GM12892 (cell line): ENCODE data around the gene PRPF8.

Source experiments
- DNase-seq: peaks from one replicate; pipeline ENCODE4 v3.0.0; 2011; ENCODE audit not compliant: insufficient read length
- FAIRE-seq: peaks from 2 replicates; lab custom pipeline; 2011; peaks lifted over from hg19 to GRCh38; lab: Jason Lieb, UNC
- POLR2A ChIP-seq: IDR thresholded peaks from 2 replicates; pipeline ENCODE4 v1.6.1; 2011; ENCODE audit warnings: low read depth, low read length, control low read depth
- POLR2AphosphoS5 ChIP-seq: IDR thresholded peaks from 2 replicates; pipeline ENCODE4 v1.6.1; 2011; ENCODE audit warnings: low read depth, low read length, control low read depth
- TAF1 ChIP-seq: IDR thresholded peaks from 2 replicates; pipeline ENCODE4 v1.6.1; 2011; ENCODE audit warnings: low read depth, mild to moderate bottlenecking, control low read depth, low read length, borderline replicate concordance

PRPF8 gene

DNA sequence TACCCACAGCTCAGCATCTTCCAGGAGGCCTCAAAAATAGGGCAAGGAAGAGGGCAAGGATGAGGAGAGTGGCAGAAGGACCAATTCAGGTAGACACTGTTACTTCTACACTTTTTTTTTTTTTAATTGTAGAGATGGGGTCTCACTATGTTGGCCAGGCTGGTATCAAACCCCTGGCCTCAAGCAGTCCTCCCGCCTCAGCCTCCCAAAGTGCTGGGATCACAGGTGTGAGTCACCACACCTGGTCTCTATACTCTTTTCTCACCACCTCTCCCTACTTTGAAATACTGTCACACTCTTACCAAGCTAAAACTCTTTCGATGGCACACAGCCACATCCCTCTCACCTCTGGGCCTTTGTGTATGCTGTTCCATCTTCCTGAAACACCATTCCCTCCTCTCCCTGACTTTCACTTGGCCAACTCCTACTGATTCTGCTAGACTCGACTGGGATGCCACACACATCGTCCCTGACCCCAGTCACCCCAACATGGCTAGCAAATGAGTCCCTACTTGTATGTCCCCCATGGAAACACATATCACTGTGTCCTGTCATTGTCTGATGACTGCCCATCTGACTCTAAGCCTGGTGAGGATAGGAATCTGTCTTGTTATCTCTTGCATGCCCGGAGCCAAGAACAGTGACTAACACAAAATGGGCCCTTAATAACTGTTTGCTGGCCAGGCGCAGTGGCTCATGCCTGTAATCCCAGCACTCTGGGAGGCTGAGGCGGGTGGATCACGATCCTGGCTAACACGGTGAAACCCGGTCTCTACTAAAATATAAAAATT lies 48.8 kb downstream of the PRPF8 start:
- FAIRE-seq (no peak), DNase-seq (no peak)
- TF ChIP-seq POLR2AphosphoS5 (no peak), TAF1 (no peak), POLR2A (no peak)

DNA sequence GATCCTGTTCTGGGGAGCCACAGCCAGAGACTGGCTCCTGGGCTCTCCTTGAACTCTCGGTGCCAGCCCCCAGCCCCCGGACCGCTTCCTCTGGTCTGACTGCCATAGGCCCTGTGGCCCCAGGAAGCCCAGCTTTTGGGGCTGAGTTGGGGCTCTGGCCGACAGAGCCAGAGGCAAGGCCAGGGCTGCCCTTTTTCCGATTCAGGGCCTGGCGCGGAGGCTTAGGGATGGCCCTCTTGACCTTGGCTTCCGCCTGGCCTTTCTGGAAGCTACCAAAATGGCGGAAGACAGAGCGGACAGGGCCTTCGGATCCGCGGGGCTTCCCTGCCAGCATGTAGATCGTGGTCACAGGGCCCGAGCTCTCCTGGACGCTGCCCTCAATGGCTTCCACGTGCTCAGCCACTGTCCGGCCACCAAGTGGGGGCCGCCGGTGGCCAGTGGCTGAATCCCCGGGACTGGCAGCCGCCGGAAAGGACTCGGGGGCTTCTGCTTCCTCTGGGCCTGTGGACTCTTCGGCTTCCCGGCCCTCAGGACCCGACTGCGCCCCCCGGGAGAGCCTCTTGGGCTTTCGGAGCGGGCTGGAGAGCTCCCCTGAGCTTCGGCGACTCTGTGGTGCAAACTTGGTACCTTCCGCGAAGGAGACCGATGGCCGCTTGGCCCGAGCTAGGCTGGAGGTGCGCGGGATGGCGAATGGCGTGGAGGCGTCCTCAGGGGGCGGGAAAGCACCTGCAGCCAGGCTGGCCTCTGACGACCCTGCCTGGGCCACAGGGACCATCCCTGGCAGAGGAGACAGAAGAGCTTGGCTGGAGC lies 49.6 kb downstream of the PRPF8 start:
- TF ChIP-seq TAF1 (no peak), POLR2A (no peak), POLR2AphosphoS5 (no peak)
- no peak for FAIRE-seq
- no peak for DNase-seq

DNA sequence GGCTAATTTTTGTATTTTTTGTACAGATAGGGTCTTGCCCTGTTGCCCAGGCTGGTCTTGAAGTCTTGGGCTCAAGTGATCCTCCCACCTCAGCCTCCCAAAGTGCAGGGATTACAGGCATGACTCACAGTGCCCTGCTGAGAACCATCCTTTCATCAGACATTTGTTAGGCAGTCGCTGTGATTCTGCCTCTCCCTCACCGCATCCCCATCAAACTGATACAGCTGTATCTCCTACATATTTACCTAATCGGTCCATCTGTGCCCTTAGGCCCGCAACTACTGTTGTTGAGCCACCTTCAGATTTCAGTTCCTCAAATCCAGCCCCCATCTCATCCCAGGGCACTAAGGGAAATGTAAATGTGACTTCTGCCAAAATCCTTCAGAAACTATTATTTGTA lies 54.0 kb downstream of the PRPF8 start:
- TF ChIP-seq POLR2A (no peak), TAF1 (no peak), POLR2AphosphoS5 (no peak)
- DNase-seq = no peak
- peak; percentile 62 for FAIRE-seq

GRCh38 chr17:1629504-1630310 lies 55.0 kb downstream of the PRPF8 start:
- FAIRE-seq (peak; percentile 93), DNase-seq (peak; percentile 65)
- TF ChIP-seq POLR2A (no peak), TAF1 (no peak), POLR2AphosphoS5 (no peak)

DNA sequence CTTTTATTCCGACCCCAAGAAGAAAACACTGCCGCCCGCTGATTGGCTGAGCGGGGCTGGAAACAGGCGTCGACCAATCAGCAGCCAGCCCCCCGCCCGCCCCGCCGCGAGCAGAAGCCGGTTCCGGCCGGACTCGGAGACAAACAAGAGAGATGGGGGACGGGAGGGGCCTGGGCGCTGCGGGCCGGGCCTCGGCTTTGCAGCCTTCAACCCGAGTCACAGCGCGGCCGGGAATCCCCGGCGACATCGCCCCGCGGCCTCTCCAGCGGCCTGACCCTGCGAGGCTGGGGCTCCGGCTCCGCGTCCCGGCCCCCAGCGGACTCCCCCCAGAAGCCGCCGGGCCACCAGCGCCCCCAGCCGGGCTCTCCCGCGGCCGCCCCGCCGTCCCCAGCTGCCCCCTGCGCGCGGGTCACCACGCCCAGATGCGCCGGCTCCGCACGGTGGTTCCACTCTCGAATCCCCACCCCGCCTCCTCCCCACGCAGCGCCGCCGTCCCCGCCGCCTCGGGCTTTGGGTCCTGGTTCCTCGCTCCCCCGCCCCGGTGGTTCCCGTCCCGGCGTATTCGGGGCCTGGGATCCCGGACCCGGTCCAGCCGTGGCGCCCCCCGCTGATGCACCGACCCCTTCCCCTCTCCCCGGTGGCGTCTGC lies 55.7 kb downstream of the PRPF8 start:
- FAIRE-seq (peak; percentile 98), DNase-seq (peak; percentile 98)
- TF ChIP-seq POLR2A (peak; percentile 40; the same call in 1 of the 2 replicates), POLR2AphosphoS5 (no peak), TAF1 (no peak)

DNA sequence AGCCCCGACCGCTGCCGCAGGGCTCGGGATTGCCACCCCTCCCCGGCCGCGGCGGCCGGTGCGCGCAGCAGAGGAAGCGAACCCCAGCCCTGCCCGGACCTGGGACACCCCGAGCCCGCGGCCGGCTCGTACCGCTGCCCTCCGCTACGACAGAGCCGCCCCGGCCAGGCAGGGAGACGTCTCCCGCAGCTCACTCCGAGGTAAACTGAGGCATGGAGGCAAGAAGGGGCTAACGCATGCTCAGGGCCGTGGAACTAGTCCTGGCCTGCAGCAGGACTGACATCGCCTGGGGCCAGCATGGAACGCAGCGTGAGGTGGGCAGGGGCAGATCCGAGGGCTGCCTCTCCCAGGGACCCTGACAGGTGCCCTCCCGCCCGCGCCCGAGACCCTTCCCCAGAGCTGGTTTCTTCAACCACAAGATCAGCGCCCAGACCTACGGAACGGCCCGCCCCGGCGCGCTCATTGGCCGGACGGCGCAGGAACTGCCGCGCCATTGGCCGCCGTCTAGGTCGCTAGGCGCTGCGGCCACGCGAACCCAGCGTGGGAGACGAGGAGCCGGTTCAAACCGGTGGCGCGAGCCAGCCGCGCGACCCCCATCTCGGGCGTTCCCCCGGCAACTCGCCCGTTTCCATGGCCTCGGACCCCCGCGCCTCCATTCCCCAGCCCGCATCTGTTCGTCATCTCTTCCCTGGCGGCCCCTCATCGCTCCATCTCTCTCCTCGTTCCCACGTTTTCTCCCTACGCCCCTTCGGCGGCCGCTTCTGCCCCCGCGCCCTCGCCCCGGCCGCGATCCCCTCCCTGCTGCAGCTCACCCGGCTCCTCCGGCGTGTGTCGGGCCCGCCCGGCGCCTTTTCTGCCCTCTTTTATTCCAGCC lies 56.4 kb downstream of the PRPF8 start, which contains the start of gene SLC43A2:
Gene SLC43A2 (minus strand): TSS at position 853 of the 874 bp plus-strand sequence. CDS start 960 bp downstream, outside the sequence.
- FAIRE-seq (no peak), DNase-seq (peak; percentile 96)
- TF ChIP-seq TAF1 (no peak), POLR2AphosphoS5 (no peak), POLR2A (peak; percentile 2; the same call in 1 of the 2 replicates)

DNA sequence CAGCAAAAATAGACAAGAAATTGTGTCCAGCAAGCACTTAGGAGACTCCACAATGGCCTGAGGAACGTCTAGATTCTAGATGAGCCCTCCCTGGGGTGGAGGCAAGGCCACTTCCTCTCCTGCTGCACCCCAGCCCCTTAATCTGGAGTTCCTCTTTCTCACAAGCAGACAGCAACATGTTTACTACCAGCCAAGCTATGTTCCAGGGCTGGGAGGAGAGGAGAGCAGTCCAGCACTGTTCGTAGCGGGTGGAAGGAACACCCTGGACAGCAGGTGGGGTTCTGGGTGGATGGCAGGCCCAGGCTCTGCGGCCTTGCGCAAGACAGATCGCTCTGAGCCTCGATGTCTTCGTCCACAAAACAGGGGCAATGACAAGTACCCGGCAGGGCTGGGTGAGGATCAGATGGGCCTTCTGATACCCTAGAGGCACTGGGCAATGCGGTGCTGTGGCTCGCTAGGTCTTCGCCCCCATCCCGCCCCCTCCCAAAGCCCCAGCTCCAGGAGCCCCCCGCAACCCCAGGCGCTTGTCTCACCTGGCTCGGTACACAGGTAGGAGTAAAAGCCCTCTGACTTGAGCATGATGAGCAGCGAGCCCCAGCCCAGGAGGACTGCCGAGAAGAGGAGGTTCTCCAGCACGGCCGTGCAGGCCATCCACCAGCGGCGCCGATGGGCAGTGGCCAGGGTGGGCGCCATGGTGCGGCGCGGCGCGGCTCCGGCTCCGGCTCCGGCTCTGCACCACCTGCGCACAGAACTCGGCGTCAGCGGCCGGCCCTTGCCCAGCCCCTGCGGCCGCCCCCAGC lies 57.3 kb downstream of the PRPF8 start:
- DNase-seq = peak; percentile 48
- TF ChIP-seq POLR2AphosphoS5 (no peak), POLR2A (peak; percentile 32; the same call in 1 of the 2 replicates)
- FAIRE-seq = peak; percentile 87

GRCh38 chr17:1626333-1626732 lies 58.3 kb downstream of the PRPF8 start:
- no peak for TF ChIP-seq TAF1
- FAIRE-seq (peak; percentile 57), DNase-seq (no peak)

- TF ChIP-seq POLR2AphosphoS5 = no peak
- TF ChIP-seq POLR2A = no peak
- TF ChIP-seq TAF1 = no peak
- FAIRE-seq = peak; percentile 42
- DNase-seq = no peak
Observed at GRCh38 chr17:1625581-1625980, 59.1 kb downstream of the PRPF8 start.
